Bronchial epithelial cell (primary cell): ENCODE data around the gene ITGA5. TPM values are rescaled to one million over a fixed set of nuclear protein-coding genes. Genes with fewer than 3 reads are reported as not detected.

Experiments used
- DNase-seq: peaks from one replicate; pipeline ENCODE4 v3.0.0-alpha.2; 2010; ENCODE audit warnings: low read depth
- FAIRE-seq: peaks from 2 replicates; lab custom pipeline; 2011; peaks lifted over from hg19 to GRCh38; lab: Jason Lieb, UNC
- H3K27me3 ChIP-seq: 2 replicates; pipeline ENCODE4 v1.5.1; 2011; ENCODE audit warnings: low read length; ENCODE audit not compliant: control insufficient read depth, insufficient read depth
- H3K36me3 ChIP-seq: 2 replicates; pipeline ENCODE4 v1.5.1; 2011; ENCODE audit warnings: low read length; ENCODE audit not compliant: control insufficient read depth, insufficient read depth
- H3K4me3 ChIP-seq: 2 replicates; pipeline ENCODE4 v1.5.1; 2011; ENCODE audit warnings: mild to moderate bottlenecking, low read depth, low read length, control low read depth
- total RNA-seq: library from RNA; depleted of rRNA; stranded (reverse); fragments of >200 nt; gene quantifications from 2 replicates; pipeline ENCODE4 v1.2.1, GENCODE V29; 2014
- TF ChIP-seq, protein P1 (sequence below): IDR thresholded peaks from 2 replicates; pipeline ENCODE4 v1.5.1; 2011; ENCODE audit warnings: mild to moderate bottlenecking, moderate library complexity, low read length, control low read depth, inconsistent platforms; ENCODE audit not compliant: insufficient read depth, severe bottlenecking

ITGA5 gene
- total RNA-seq, 1 donor from 2014 or later: 98.5 TPM

DNA sequence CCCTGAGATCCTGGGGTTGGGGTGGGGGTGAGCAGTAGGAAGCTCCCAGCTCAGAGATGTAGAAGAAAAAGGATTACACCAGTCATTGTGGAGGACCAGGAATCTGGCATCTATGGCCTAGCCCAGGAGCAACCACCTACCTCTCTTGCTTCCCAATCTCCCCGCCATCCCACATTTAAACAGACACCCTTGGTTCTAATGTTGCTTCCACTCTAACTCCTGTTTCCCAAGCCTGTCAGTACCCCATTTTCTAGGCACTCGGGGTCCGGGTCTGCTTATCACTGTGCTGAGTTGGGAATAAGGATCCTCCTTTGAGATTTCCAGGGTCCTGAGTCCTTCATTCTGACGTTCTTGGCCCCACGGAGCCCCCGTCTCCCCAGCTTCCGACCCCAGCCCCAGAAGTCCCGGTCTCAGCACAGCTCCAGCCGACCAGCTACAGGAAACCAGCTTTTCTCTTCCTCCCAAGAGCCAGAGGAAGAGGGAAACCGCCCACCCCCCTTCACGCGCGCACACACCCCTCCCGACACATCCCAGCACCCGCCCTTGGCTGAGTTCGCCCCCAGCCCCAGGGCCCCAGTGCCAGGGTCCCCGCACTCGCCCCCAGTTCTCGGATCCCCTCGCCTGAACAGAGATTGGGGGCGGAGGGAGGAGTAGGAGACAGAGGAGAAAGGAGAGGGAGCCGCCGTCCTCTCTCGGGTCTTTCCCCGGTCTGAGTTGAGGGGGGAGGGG, 1.2 kb downstream of the ITGA5 start:
- TF ChIP-seq, protein P1, sequence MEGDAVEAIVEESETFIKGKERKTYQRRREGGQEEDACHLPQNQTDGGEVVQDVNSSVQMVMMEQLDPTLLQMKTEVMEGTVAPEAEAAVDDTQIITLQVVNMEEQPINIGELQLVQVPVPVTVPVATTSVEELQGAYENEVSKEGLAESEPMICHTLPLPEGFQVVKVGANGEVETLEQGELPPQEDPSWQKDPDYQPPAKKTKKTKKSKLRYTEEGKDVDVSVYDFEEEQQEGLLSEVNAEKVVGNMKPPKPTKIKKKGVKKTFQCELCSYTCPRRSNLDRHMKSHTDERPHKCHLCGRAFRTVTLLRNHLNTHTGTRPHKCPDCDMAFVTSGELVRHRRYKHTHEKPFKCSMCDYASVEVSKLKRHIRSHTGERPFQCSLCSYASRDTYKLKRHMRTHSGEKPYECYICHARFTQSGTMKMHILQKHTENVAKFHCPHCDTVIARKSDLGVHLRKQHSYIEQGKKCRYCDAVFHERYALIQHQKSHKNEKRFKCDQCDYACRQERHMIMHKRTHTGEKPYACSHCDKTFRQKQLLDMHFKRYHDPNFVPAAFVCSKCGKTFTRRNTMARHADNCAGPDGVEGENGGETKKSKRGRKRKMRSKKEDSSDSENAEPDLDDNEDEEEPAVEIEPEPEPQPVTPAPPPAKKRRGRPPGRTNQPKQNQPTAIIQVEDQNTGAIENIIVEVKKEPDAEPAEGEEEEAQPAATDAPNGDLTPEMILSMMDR: no peak
- DNase-seq (no peak), FAIRE-seq (no peak)
- H3K4me3 ChIP-seq: peak overlapping the region; percentile 90
- H3K27me3 ChIP-seq: no peaks in the 10 kb centered on the region
- H3K36me3 ChIP-seq: peaks cover 3% of the 10 kb centered on the region

DNA sequence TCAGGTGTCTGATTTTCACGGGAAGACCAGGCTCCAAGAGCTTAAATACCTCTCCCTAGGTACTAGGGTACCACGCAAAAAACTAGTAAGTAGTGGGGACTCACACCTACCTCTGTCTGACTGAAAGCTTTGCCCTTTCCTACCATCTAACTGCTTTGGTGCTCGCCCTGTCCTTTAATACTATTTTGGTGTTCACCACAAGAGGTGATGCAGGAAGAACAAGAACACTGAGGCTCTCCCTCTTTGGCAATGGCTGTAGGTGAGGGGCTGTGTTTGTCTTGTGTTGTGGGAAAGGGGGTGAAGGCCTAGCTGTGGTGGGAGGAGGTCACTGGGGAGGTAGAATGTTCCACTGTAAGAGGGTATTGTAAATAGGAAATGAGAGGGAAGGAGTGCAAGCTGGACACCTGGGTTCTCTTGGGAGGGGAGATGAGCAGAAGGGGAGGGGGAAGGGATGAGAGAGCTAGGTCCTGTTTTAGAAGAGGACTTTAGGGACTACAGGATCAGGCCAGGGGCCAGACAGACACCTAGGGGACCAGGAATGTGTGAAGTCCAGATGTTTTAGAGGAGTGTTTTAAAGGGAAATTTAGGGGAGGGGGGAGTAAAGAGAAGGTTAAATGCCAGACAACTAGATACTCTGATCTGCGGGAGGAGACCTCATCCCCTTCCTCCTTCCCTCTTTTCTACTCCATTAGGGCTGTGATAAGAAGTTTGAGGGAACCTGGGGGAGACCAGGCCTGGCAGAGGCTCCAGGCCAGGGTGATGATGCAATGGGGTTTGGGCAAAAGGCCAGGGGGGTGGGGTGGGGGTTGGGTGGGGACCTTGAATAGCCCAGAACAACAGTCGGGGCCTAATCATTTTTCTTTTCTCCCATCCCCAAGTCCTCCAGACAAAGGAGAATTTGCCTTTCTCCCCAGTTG, 2.1 kb downstream of the ITGA5 start:
- DNase-seq (no peak), FAIRE-seq (no peak)
- Histone ChIP-seq H3K4me3 (peak overlapping the region; percentile 90), H3K27me3 (no peaks in the 10 kb centered on the region), H3K36me3 (peaks cover 5% of the 10 kb centered on the region)
- TF ChIP-seq, protein P1: no peak

DNA sequence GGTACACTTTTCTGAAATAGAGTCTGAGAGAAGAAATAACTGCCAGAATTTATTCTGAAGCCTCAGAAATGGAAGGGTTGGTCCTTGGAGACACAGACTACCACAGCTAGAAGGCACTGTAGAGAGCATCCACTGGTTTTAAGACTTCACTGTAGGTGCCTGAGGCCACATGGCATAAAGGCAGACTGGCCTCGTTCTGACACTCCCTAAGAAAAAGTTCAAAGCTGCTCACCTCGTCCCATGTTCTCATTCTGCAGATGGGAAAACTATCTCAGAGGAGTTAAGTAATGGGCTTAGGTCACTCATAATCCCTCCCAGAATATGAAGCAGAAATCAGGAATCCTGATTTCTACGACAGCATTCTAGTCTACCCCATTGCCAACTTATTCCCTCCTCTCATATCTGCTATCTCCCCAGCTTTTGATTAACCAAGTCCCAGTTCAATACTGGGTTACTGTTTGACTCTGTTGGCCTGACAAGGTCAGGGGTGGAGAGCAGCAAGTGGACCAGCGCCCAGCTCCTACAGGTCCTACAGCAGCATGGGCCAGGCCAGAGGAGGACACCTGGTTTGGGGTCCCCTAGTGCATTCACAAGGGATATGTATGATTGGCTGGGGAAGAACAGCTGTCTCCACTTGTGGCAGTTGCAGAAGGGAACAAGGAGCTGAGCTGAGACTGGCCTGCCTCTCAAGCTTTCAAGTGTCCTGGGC, 3.7 kb downstream of the ITGA5 start:
- FAIRE-seq (no peak), DNase-seq (no peak)
- H3K36me3 ChIP-seq: peaks cover 8% of the 10 kb centered on the region
- TF ChIP-seq, protein P1: no peak
- H3K4me3 ChIP-seq: no peak overlapping the region
- no peaks in the 10 kb centered on the region for H3K27me3 ChIP-seq

DNA sequence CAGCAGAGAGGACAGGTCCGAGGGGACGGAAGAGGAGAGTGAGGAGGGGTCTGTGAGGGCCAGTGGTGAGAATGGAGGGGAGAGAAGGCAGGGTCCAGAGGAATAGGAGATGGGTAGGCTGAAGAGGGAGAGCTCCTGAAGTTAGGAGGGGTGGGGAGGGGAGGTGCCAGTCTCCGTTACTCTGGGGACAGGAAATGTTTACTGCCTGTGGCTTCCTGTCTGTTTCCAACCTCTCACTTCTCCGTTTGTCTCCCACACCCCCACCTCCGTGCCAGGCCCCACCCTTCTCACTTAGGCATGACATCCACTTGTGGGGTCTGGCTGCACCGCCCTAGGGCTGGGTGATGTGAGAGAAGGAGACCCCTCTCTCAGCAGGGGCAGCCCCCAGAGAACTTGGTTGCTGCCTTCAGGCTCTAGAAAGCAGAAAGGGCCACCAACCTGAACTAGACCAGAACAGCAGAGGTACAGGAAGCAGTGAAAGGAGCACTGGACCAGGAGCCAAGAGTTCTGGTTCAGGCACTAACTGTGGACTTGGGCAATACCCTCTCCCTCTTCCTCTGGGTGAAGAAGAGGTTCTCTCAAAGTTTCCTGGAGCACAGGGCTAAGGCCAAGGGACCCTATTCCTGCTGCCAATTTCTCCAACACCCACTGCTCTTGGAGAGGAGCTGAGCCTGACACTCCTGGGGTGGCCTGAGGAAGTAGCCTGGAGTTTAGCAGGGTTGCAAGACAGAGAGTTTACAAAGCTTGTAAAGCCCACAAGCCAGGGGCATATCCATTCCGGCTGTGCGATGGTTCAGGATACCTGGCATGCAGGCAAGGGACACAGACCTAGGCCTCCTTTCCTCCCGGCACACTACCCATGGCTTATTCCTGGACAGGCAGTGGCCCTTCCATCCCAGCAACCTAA, 5.5 kb downstream of the ITGA5 start:
- Histone ChIP-seq H3K27me3 (no peaks in the 10 kb centered on the region), H3K4me3 (no peak overlapping the region), H3K36me3 (peaks cover 20% of the 10 kb centered on the region)
- FAIRE-seq (no peak), DNase-seq (no peak)
- TF ChIP-seq, protein P1: no peak

DNA sequence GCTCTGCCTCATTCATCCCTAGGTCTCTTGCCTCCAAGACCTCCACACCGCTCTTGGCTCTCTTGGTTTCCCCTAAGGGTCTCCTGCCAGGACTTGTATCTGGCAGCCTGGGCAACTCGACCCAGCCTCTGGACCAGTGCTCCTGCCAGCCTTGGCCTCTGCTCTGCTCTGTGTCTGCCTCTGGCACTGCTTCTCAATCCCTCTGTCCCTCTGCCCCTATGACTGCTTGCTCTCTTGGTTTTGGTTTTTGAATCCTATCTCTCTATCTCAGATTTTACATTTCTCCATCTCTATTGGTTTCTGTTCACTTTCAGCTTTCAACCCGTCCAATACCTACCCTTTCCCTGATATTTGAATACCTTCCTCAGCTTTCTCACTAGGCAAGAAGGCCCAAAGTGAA, 6.3 kb downstream of the ITGA5 start:
- Histone ChIP-seq H3K36me3 (peaks cover 25% of the 10 kb centered on the region), H3K27me3 (no peaks in the 10 kb centered on the region), H3K4me3 (no peak overlapping the region)
- DNase-seq (no peak), FAIRE-seq (no peak)
- TF ChIP-seq, protein P1: no peak
